Measurements from ENCODE around the gene MANBA. TPM values are rescaled to one million over a fixed set of nuclear protein-coding genes. Genes with fewer than 3 reads are reported as not detected.
A peak's percentile ranks its signal among the peaks of the same experiment; 100 is the strongest.

Gene MANBA
- polyA plus RNA-seq, 3 donors, result 80.8 to 94.4 (median 88.7) TPM

DNA sequence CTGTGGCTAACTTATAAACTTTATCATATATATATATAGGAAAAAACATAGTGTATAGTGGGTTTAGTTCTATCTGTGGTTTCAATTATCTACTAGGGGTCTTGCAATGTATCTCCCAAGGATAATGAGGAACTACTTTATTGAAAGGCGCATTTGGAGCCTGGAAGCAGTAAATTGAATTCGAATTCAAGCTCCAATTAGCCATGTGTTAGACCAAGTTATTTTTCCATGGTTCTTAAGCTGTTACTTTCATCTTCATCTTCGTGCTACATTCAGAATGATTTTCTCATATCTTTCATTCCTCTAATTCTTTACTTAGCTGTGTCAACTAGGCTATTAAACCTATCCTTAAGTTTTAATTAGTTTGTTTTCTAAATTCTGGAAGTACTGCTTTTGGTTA, 27.2 kb upstream of the MANBA start:
- DNase-seq, result no peak
- no peak for TF ChIP-seq CTCF (IDR thresholded peaks at IDR 0.05)
- no peak overlapping the region for H3K9ac ChIP-seq (ENCODE audit: insufficient read depth, low read length, poor library complexity, severe bottlenecking)
- 100% methylated on average over 2 of the region's 3 CpGs for WGBS (ENCODE audit: insufficient coverage)
- peaks cover 26% of the 10 kb centered on the region for H4K20me1 ChIP-seq (ENCODE audit: insufficient read depth, low read length)
- intact Hi-C loops (cut with micrococcal nuclease), result loop anchor here (2.0 to 10.0 kb wide), 2 partner anchors 27 to 53 kb away; partner anchors contain the start of gene MANBA (in 1 of the 2)
- H3K4me2 ChIP-seq (replicated peaks; ENCODE audit: extremely low read depth, low read length, poor library complexity, severe bottlenecking), result no peak overlapping the region
- H3K4me3 ChIP-seq (replicated peaks in 1 of 3; ENCODE audit: low read depth in 2 of 3, low read length in 3 of 3), result no peak overlapping the region
- H3K27ac ChIP-seq (ENCODE audit: low read depth in 1 of 2, low read length in 2 of 2), result no peak overlapping the region
- no peaks in the 10 kb centered on the region for H3K9me3 ChIP-seq (replicated peaks in 1 of 2; ENCODE audit: control insufficient read depth in 1 of 2, insufficient read depth in 1 of 2, low read length in 2 of 2)
- Mint-ChIP-seq H3K4me1 (peaks cover 19% of the 10 kb centered on the region), H3K27me3 (ENCODE audit: low read depth in 3 of 3) (no peaks in the 10 kb centered on the region), H3K36me3 (peaks cover 2 to 10% of the 10 kb centered on the region in 2 donors), H3K9me3 (peaks cover 0 to 3% (median 0%) of the 10 kb centered on the region in 7 donors), H3K27ac (no peak overlapping the region), H3K4me3 (no peak overlapping the region)
- no peaks in the 10 kb centered on the region for H3K79me2 ChIP-seq (ENCODE audit: insufficient read depth, low read length)
- peaks cover 0 to 7% of the 10 kb centered on the region in 2 donors for H3K36me3 ChIP-seq (replicated peaks in 1 of 2; ENCODE audit: control insufficient read depth in 1 of 2, insufficient read depth in 2 of 2, low read length in 2 of 2)
- no peak overlapping the region for H2AFZ ChIP-seq (ENCODE audit: insufficient read depth, low read depth, low read length, poor library complexity, severe bottlenecking)
- peaks cover 4 to 13% of the 10 kb centered on the region in 2 donors for H3K4me1 ChIP-seq (ENCODE audit: control insufficient read depth in 1 of 2, insufficient read depth in 2 of 2, low read length in 2 of 2)
- H3K27me3 ChIP-seq (ENCODE audit: control insufficient read depth in 2 of 2, insufficient read depth in 2 of 2, low read length in 2 of 2), result no peaks in the 10 kb centered on the region

GRCh38 chr4:102787096-102787881, 26.5 kb upstream of the MANBA start:
- peaks cover 20% of the 10 kb centered on the region for H4K20me1 ChIP-seq (ENCODE audit: insufficient read depth, low read length)
- H2AFZ ChIP-seq (ENCODE audit: insufficient read depth, low read depth, low read length, poor library complexity, severe bottlenecking), result no peak overlapping the region
- H3K4me3 ChIP-seq (replicated peaks in 1 of 3; ENCODE audit: low read depth in 2 of 3, low read length in 3 of 3), result no peak overlapping the region
- no peak overlapping the region for H3K4me2 ChIP-seq (replicated peaks; ENCODE audit: extremely low read depth, low read length, poor library complexity, severe bottlenecking)
- no peak overlapping the region for H3K27ac ChIP-seq (ENCODE audit: low read depth in 1 of 2, low read length in 2 of 2)
- Mint-ChIP-seq H3K27ac (peak overlapping the region in 2 of 7 donors; percentile 40 to 67), H3K27me3 (ENCODE audit: low read depth in 3 of 3) (no peaks in the 10 kb centered on the region), H3K36me3 (peaks cover 2 to 7% of the 10 kb centered on the region in 2 donors), H3K4me3 (no peak overlapping the region), H3K9me3 (peaks cover 0 to 2% (median 0%) of the 10 kb centered on the region in 7 donors), H3K4me1 (peaks cover 18% of the 10 kb centered on the region)
- no peaks in the 10 kb centered on the region for H3K79me2 ChIP-seq (ENCODE audit: insufficient read depth, low read length)
- WGBS (ENCODE audit: insufficient coverage), result 100% methylated on average over 1 of the region's 7 CpGs
- no peaks in the 10 kb centered on the region for H3K9me3 ChIP-seq (replicated peaks in 1 of 2; ENCODE audit: control insufficient read depth in 1 of 2, insufficient read depth in 1 of 2, low read length in 2 of 2)
- H3K36me3 ChIP-seq (replicated peaks in 1 of 2; ENCODE audit: control insufficient read depth in 1 of 2, insufficient read depth in 2 of 2, low read length in 2 of 2), result peaks cover 0 to under 1% of the 10 kb centered on the region in 2 donors
- no peaks in the 10 kb centered on the region for H3K27me3 ChIP-seq (ENCODE audit: control insufficient read depth in 2 of 2, insufficient read depth in 2 of 2, low read length in 2 of 2)
- no peak overlapping the region for H3K9ac ChIP-seq (ENCODE audit: insufficient read depth, low read length, poor library complexity, severe bottlenecking)
- intact Hi-C loops (cut with micrococcal nuclease), result loop anchor here in 1 of 2 donors (10.0 kb wide), 1 partner anchor 52 kb away; no protein-coding TSS in a partner anchor
- TF ChIP-seq CTCF (IDR thresholded peaks at IDR 0.05), result no peak
- peak; percentile 48 to 73 (median 57) for DNase-seq
- H3K4me1 ChIP-seq (ENCODE audit: control insufficient read depth in 1 of 2, insufficient read depth in 2 of 2, low read length in 2 of 2), result peaks cover 4 to 13% of the 10 kb centered on the region in 2 donors
